Ovary (tissue), 1 donor: ENCODE data around the gene MEMO1.

Source experiments
- EP300 ChIP-seq: sonication (generic); formaldehyde crosslinking; IDR thresholded peaks from one replicate; pipeline ENCODE4 v1.6.1; 2017; ENCODE audit warnings: antibody characterized with exemption
- POLR2A ChIP-seq: fragments of 450-650 bp; IDR thresholded peaks from one replicate; pipeline ENCODE4 v1.6.1; 2017; ENCODE audit warnings: antibody characterized with exemption, mild to moderate bottlenecking, moderate library complexity

GRCh38 chr2:31965094-31965493, 45.7 kb downstream of the MEMO1 start:
- TF ChIP-seq POLR2A, result no peak
- no peak for TF ChIP-seq EP300
